Measurements from ENCODE around the gene YIPF2.
A peak's percentile ranks its signal among the peaks of the same experiment; 100 is the strongest.
"Not testable (repeated sequence)": the region's sequence is repeated elsewhere in the genome, so short reads cannot be mapped to it uniquely, and the experiment has no call there.

YIPF2 gene

DNA sequence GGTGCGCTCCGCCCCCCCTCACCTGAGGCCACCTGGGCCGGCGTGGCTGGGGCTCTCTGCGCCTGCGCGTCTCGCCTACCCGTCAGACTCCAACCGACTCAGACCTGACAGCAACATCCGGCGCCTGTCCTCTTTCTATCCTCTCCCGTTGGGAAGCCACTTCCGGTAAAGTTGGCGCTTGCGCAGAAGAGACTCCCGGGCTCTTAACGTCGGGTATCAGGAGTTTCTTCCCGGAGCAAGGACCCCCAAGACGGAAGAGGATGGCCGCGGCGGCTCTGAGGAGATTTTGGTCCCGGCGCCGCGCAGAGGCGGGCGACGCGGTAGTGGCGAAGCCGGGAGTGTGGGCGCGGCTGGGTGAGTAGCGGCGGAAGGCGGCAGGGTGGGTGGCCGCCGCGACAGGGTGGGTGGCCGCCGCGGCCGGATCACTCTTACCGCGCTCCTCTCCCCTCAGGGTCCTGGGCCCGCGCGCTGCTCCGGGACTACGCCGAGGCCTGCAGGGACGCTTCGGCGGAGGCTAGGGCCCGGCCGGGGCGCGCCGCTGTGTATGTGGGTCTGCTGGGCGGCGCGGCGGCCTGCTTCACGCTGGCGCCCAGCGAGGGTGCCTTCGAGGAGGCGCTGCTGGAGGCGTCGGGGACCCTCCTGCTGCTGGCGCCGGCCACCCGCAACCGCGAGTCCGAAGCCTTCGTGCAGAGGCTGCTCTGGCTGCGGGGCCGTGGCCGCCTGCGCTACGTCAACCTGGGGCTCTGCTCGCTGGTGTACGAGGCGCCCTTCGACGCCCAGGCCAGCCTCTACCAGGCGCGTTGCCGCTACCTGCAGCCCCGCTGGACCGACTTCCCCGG lies at the start of gene YIPF2, which contains the start of gene TIMM29:
Gene YIPF2, minus strand, starts transcription at position 77 of the 839 bp plus-strand sequence. CDS start 229 bp downstream, outside the sequence.
Gene TIMM29, plus strand, starts transcription at position 249 of the 839 bp plus-strand sequence. Its CDS starts 12 bp downstream, at position 261.
- DNase-seq (ENCODE audit: low read depth, low spot score), result peak; percentile 95

DNA sequence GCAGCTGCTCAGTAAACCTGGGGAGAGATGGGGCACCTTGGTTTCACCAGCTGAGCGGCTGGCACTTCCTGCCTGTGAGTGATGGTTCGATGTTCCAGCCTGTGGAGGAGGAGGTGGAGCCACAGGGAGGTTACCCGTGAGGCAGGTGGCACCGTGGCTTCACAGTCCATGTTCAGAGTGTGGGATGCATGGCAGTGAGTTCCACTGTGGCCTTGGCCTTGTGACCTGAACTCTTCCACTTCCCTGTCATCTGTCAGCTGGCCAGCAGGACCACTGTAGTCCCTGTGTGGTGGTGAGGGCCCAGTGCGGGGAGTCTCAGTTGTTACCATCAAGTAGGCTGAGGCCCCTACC lies 49.3 kb upstream of the YIPF2 start:
- DNase-seq (ENCODE audit: low read depth, low spot score), result no peak

DNA sequence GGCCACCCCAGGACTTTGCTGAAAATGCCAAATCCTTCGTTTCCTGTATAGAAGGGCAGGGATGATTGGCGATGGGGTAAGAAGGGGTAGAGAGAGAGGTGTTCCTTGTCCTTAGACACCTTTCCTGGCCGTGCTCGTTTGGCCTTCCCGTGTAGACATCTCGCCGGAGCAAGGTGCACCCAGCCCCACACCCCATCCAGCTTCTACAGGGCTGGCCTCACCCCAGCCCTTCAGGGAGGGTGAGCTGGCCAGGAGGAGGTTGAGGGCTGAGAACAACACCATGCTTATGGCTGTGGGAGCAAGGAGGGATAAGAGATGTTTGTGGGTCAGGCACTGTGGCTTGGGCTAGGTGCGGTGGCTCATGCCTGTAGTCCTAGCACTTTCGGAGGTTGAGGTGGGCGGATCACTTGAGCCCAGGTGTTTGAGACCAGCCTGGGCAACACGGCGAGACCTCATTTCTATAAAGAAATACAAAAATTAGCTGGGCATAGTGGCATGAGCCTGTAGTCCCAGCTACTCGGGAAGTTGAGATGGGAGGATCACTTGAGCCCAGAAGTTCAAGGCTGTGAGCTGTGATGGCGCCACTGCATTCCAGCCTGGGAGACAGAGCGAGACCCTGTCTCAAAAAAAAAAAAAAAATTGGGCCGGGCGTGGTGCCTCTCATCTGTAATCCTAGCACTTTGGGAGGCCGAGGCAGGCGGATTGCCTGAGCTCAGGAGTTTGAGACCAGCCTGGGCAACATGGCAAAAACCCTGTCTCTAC lies 47.9 kb upstream of the YIPF2 start:
- DNase-seq (ENCODE audit: low read depth, low spot score), result no peak

DNA sequence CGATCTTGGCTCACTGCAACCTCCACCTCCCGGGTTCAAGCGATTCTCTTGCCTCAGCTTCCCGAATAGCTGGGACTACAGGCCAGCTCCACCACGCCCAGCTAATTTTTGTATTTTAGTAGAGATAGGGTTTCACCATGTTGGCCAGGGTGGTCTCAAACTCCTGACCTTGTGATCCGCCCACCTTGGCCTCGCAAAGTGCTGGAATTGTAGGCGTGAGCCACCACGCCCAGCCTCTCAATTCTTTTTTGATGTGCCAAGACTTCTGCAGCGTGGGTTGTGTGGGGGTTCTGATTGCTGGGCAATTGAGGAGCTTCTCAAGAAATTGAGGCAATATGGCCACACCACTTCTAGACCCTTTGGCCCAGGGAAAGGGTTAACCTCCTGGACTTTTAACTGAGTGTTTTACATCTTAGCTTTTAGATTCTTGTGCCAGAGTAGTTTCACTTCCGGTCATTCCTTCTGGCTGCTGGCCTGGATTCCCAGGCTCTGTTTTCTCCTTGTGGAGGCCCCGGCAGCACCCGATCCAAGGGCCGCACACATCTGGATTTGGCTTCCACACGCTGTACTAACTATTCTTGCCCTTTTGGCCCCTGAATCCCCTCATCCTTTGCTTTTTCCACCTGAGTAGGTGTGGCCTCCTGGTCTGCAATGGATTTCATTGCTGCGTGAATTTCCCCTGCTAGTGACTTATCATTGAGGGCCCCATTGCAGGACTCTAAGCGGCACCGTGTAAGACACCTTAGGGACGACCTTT lies 47.1 kb upstream of the YIPF2 start:
- no peak for DNase-seq (ENCODE audit: low read depth, low spot score)

DNA sequence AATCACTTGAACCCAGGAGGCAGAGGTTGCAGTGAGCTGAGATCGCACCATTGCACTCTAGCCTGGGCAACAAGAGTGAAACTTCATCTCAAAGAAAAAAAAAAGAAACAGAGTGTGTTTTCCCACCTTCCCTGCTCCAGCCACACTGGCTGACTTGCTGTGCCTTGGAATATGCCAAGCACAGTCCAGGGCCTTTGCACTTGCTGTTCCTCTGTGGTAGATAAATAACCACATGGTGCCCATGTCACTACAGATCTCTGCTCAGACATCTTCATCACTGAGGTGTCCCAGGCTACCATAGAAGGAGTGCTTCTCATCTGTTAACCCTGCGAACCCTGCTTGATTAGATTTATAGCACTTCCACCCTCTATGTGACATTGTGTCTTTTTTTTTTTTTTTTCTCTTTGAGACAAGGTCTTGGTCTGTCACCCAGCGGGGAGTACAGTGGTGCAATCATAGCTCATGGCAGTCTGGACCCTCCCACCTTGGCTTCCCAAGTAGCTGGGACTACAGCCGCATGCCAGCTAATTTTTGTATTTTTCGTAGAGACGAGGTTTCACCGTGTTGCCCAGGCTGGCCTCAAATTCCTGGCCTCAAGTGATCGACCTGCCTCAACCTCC lies 42.8 kb upstream of the YIPF2 start:
- no peak for DNase-seq (ENCODE audit: low read depth, low spot score)

DNA sequence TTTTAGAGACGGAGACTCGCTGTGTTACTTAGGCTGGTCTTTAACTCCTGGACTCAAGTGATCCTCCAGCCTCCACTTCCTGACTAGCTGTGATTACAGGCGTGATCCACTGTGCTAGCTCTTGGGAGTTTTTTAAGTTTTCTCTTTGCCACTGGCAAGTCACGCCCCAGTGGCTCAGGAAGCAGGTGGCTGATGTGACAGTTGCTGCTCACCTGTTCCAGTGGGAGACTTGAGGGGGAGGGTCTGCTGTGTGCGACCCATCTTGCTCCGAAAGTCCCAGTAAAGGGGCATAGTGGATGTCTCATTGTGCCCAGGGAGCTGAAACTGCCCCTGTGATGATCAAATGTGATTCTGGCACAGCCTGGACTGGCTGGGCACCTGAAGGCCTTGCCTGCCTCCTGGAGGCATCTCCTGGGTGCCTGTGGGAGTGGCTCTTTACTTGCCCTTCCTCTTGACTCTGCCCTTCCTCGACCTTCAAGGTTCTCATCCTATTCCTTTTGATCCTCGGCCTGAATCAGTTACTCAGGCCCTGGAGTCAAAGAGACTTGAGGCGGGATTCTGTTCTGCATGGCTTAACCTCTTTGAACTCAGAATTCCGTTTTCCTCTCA lies 40.2 kb upstream of the YIPF2 start:
- DNase-seq (ENCODE audit: low read depth, low spot score), result no peak

DNA sequence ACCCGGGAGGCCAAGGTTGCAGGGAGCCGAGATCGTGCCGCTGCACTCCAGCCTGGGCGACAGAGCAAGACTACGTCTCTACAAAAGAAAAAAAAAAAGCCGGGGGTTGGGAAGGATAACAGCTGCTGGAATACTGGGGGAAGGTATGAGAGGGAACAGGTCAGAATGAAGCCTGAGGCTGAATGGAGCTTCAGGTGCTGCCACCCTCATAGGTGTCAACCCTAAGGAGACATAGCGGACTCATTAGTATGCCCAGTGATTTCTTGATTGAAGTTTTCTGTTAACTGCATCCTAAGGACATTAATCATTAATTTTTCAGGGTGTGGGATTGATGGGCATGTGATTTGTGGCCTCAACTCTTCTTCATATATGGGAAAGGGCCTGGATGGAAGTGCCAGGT lies 38.4 kb upstream of the YIPF2 start:
- DNase-seq (ENCODE audit: low read depth, low spot score), result no peak

DNA sequence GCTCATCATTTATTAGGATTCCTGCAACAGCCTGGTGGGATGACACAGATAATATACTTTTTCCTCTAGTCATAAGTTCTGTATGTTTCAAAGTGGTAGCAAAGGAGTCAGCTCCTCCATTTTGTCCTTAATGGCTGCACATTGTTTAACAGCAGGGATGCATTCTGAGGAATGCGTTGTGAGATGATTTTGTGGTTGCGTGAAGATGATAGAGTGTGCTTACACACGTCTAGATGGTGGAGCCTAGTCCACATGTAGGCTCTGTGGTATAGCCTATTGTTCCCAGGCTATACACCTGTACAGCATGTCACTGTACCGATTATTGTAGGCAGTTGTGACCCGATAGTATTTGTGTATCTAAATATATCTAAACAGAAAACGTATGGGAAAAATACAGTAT lies 37.0 kb upstream of the YIPF2 start:
- no peak for DNase-seq (ENCODE audit: low read depth, low spot score)

DNA sequence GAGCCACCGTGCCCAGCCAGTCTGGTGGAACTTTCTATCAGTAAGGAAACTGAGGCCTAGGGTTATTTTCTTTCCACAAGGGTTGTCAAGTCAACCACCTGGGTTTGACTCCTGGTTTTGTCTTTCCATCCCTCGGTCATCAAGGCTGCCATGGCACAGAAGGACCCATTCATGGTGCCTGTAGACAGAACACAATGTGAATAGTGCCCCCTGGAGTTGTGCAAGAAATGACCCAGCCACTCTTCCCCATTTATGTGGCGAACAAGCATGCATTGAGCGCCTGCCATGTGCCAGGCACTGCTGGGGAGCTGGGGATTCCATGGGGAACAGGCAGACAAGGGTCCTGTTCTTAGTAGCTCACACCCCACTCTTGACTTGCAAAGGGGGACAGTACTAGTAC lies 36.5 kb upstream of the YIPF2 start:
- DNase-seq (ENCODE audit: low read depth, low spot score), result no peak

DNA sequence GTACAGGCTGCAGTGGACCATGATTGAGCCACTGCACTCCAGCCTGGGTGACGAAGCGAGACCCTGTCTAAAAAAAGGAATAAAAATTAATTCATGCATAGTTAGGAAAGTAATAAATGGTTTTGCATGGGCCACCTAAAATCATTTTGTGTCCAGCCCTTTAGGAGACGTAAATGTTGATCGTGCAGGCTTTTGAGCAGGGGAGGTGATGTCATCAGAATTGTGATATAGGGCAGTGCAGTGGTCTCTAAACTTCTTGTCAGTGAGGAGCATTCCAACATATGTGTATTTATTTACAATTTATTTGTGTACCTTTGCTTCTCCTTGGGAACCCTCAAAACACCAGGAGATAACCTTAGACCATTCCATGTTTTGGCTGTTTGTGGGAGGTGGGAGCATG lies 35.4 kb upstream of the YIPF2 start:
- no peak for DNase-seq (ENCODE audit: low read depth, low spot score)

DNA sequence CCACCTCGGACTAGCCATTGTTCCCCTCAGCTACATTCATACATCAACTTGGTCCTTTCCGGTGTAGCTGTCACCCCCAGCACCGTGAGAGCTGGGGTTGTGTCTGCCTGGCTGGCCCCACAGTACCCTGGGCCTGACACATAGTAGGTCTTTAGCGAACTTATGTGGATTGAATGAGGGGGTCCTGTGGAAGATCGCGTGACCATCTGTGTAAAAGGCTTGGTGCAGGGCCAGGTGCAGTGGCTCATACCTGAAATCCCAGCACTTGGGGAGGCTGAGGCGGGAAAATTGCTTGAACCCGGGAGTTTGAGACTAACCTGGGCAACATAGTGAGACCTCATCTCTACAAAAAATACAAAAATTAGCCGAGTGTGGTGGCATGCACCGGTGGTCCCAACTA lies 34.4 kb upstream of the YIPF2 start:
- no peak for DNase-seq (ENCODE audit: low read depth, low spot score)

DNA sequence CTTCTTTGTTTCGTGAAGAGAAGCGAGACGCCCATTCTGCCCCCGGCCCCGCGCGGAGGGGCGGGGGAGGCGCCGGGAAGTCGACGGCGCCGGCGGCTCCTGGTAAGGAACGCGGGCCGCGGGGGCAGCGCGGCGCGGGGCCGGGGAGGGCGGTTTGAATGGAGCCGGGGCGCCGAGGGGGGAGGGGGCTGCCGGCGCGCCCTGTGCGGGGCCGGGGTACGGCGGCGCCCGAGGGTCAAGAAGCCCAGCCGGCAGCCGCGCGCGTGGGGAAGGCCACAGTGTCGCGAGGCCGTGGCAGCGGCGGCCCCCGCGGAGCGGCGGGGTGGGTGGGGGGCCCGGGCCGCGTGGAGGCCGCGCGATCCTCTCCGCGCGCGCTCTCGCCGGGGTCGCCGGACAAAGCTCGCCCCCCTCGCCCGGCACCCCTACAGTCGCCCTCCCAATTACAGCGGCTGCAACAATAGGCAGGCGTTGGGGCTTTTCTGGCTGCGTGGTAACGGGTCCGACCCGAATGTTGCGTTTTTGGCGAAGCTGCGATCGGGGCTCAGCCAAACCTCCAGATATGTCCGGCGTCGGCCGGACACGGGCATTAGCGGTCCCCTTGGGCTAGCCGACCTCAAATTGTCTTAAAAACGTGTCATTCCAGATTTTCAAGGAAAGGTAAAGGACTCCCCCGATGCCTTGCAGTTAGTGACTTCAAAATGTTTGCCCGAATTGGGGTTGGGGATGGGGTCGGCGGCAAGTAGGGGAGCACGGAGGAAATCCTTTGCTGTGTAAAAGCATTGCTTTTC lies 32.8 kb upstream of the YIPF2 start:
- no peak for DNase-seq (ENCODE audit: low read depth, low spot score)

DNA sequence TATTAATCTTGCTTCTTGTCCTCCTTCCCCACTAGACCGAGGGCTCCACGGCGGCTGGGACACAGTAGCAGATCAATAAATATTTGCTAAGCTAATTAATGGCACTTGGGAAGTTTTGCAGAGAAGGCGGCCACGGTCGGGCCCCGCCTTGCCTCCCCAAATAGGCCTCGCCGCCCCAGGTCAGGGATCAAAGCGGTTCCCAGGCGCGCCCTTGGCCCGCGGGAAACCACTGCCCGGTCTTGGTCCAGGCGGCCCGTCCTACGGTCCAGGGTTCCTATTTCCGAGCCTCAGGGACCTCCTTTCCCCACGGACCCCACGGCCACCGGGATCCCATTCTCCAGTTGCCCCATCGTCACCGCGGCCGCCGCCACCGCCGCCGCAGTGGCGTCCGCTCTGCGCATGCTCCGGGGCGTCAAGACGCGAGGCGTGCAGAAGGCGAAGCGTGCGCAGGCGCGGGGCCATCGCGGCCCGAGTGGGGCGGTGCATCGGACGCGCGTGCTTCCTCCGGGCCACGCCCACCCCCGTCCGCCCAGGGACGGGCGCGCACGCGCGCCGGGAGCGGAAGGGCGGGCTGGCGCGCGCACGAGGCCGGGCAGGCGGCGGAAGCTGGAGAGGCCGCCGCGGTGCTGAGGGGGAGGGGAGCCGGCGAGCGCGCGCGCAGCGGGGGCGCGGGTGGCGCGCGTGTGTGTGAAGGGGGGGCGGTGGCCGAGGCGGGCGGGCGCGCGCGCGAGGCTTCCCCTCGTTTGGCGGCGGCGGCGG lies 32.1 kb upstream of the YIPF2 start, which contains the start of gene SMARCA4:
Gene SMARCA4, plus strand, starts transcription at position 717 of the 759 bp plus-strand sequence. CDS start 23,122 bp downstream, outside the sequence.
- DNase-seq (ENCODE audit: low read depth, low spot score), result peak; percentile 96

DNA sequence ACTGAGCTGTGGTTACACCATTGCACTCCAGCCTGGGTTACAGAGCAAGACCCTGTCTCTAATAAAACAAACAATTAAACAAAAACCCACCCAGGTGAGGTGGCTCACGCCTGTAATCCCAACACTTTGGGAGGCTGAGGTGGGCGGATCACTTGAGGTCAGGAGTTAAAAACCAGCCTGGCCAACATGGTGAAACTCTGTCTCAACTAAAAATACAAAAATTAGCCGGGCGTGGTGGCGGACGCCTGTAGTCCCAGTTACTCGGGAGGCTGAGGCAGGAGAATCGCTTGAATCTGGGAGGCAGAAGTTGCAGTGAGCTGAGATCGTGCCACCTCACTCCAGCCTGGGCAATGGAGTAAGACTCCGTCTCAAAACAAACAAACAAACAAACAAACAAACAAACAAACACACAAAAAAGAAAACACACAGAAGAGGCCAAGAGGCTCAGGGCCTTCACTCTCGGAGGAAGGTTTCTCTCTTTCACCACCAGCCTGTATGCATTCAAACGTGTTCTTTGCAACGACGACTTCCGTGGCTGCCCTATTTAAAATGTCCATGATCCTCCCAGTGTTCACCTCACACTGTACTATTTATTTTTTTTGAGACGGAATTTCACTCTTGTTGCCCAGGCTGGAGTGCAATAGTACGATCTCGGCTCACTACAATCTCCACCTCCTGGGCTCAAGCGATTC lies 31.0 kb upstream of the YIPF2 start:
- not testable (repeated sequence) for DNase-seq (ENCODE audit: low read depth, low spot score)

DNA sequence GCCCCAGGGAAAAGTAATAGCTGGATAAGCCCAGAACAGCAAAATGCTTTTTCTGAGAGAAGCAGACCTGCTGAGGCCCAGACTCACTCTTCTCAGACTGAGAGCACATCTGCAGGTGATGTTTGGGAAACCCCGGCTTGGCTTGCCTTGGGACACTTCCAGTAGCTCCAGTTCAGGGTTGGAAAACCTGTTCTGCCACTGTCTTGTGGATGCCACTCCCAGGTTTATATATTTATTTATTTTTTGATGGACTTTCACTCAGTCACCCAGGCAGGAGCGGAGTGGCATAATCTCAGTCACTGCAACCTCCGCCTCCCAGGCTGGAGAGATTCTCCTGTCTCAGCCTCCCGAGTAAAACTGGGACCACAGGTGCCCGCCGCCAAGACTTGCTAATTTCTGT lies 24.4 kb upstream of the YIPF2 start:
- DNase-seq (ENCODE audit: low read depth, low spot score), result no peak

DNA sequence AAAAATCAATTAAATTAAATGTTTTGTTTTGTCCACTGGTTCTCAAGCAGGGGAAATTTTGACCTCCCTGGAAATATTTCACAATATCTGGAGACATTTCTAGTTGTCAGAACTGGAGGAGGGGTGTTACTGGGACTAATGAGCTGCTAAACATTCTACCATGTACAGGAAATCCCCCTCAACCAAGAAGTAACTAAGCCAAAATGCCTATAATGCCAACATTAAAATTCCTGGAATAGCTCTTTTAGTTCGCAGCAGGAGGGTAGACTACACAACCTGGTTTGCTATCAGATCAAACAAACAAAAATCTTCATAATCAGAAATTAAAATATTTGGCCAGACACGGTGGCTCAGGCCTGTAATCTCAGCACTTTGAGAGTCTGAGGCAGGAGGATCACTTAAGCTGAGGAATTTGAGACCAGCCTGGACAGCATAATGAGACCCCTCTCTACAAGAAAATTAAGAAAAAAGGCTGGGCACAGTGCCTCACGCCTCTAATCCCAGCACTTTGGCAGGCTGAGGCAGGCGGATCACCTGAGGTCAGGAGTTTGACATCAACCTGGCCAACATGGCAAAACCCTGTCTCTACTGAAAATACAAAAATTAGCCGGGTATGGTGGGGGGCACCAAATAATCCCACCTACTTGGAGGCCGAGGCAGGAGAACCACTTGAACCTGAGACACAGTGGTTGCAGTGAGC lies 18.7 kb upstream of the YIPF2 start:
- DNase-seq (ENCODE audit: low read depth, low spot score), result no peak

DNA sequence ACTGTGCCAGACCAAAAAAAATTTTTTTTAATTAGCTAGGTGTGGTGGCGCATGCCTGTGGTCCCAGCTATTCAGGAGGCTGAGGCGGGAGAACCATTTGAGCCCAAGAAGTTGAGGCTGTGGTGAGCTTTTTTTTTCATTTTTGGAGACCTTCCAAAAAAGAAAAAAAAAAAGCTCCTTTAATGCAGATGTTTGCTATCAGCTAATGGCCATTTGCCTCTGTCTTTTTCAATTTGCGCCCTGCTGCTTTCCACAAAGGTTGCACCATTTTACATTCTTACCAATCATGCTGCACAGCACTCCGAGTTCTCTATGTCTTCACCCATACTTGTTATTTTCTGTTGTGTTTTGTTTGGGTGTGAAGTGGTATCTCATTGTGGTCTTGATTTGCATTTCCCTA lies 16.8 kb upstream of the YIPF2 start:
- no peak for DNase-seq (ENCODE audit: low read depth, low spot score)

DNA sequence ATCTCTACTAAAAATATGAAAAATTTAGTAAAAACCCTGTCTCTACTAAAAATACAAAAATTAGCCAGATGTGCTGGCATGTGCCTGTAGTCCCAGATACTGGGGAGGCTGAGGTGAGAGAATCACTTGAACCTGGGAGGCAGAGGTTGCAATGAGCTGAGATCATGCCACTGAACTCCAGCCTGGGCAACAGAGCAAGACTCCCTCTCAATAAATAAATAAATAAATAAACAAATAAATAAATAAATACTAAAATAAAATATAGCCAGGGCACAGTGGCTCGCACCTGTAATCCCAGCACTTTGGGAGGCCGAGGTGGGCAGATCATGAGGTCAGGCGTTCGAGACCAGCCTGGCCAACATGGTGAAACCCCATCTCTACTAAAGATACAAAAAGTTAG lies 15.0 kb upstream of the YIPF2 start:
- not testable (repeated sequence) for DNase-seq (ENCODE audit: low read depth, low spot score)
